ENCODE measurements around the gene GAREM1. TPM values are rescaled to one million over a fixed set of nuclear protein-coding genes. Genes with fewer than 3 reads are reported as not detected.

The GAREM1 gene
- total RNA-seq, 1 donor from 2014 or later, result 9.0 TPM

DNA sequence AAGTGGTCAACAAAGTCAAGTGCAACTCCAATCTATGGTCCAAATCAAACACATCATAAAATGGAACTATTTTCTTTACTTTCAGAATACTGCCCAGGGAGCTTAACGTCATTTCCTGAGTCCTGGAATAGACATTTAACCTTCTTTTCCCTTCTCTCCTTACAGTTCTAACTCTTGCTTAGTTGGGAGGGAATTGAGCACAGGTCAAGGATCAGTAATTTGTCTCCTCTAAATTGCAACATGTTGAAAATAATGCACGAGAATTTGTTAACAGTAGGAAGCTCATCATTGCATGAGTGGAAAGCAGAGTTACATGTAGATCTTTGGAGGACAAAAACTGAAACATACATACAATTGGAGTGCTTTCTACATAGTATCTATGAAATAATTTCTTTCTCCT is 193.1 kb downstream of the GAREM1 start:
- no peak overlapping the region for H3K4me3 ChIP-seq (ENCODE audit: insufficient read depth, low read depth, low read length)
- no peak for TF ChIP-seq EZH2 (IDR thresholded peaks at IDR 0.05; ENCODE audit: insufficient read depth, low read length)
- TF ChIP-seq CTCF (IDR thresholded peaks at IDR 0.05; ENCODE audit: insufficient read depth, low read depth, low read length), result no peak
- no peak overlapping the region for H3K9ac ChIP-seq (ENCODE audit: low read length)
- H3K27ac ChIP-seq (ENCODE audit: low read depth, low read length), result no peak overlapping the region
- no peak overlapping the region for H3K27ac Mint-ChIP-seq (ENCODE audit: unreplicated experiment)
- no peak for FAIRE-seq
- no peaks in the 10 kb centered on the region for H4K20me1 ChIP-seq (ENCODE audit: insufficient read depth, low read length)
- no peak overlapping the region for H2AFZ ChIP-seq (ENCODE audit: low read depth, low read length)
- no peaks in the 10 kb centered on the region for H3K36me3 Mint-ChIP-seq (ENCODE audit: low read depth, unreplicated experiment)
- H3K4me2 ChIP-seq (ENCODE audit: low read length), result no peak overlapping the region
- peaks cover 4% of the 10 kb centered on the region for H3K4me1 ChIP-seq (ENCODE audit: insufficient read depth, low read length)
- H3K36me3 ChIP-seq (ENCODE audit: insufficient read depth, low read length), result no peaks in the 10 kb centered on the region
- peaks cover 10% of the 10 kb centered on the region for H3K4me1 Mint-ChIP-seq (ENCODE audit: low read depth, unreplicated experiment)
- H3K4me3 Mint-ChIP-seq (ENCODE audit: unreplicated experiment), result no peak overlapping the region
- DNase-seq (ENCODE audit: low read depth), result no peak
- H3K79me2 ChIP-seq (ENCODE audit: insufficient read depth, low read length), result no peaks in the 10 kb centered on the region
- H3K27me3 ChIP-seq (ENCODE audit: insufficient read depth, low read length), result no peaks in the 10 kb centered on the region
- H3K27me3 Mint-ChIP-seq (ENCODE audit: low read depth, unreplicated experiment), result no peaks in the 10 kb centered on the region
- peaks cover 4% of the 10 kb centered on the region for H3K9me3 Mint-ChIP-seq (ENCODE audit: unreplicated experiment)
- no peaks in the 10 kb centered on the region for H3K9me3 ChIP-seq (ENCODE audit: insufficient read depth, low read depth, low read length)

DNA sequence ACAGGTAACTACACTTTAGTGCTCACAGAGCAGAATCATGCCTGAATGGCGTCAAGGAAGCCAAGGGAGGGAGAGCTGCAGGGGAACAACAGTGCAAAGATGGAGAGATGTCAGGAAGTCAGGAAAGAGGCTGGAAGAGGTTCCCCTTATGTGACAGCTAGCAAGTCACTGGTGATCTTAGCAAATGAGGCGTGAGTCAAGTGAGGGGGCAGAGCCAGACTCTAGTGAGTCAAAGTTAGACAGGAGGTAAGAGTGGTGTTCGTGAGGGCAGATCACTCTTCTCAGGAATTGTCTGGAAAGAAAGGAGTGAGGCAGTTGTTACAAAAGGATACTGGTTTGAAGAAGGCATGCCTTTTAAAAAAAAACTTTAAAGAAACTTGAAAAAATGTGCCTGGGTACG is 193.8 kb downstream of the GAREM1 start:
- H3K4me1 Mint-ChIP-seq (ENCODE audit: low read depth, unreplicated experiment), result peaks cover 10% of the 10 kb centered on the region
- H3K27ac ChIP-seq (ENCODE audit: low read depth, low read length), result no peak overlapping the region
- H2AFZ ChIP-seq (ENCODE audit: low read depth, low read length), result no peak overlapping the region
- no peak overlapping the region for H3K4me3 Mint-ChIP-seq (ENCODE audit: unreplicated experiment)
- H3K27me3 ChIP-seq (ENCODE audit: insufficient read depth, low read length), result no peaks in the 10 kb centered on the region
- no peak for TF ChIP-seq CTCF (IDR thresholded peaks at IDR 0.05; ENCODE audit: insufficient read depth, low read depth, low read length)
- no peak for TF ChIP-seq EZH2 (IDR thresholded peaks at IDR 0.05; ENCODE audit: insufficient read depth, low read length)
- H3K79me2 ChIP-seq (ENCODE audit: insufficient read depth, low read length), result no peaks in the 10 kb centered on the region
- FAIRE-seq, result no peak
- H3K4me1 ChIP-seq (ENCODE audit: insufficient read depth, low read length), result peaks cover 4% of the 10 kb centered on the region
- H3K9me3 ChIP-seq (ENCODE audit: insufficient read depth, low read depth, low read length), result no peaks in the 10 kb centered on the region
- H3K36me3 ChIP-seq (ENCODE audit: insufficient read depth, low read length), result no peaks in the 10 kb centered on the region
- H3K4me2 ChIP-seq (ENCODE audit: low read length), result no peak overlapping the region
- H3K4me3 ChIP-seq (ENCODE audit: insufficient read depth, low read depth, low read length), result no peak overlapping the region
- H3K9ac ChIP-seq (ENCODE audit: low read length), result no peak overlapping the region
- no peak overlapping the region for H3K27ac Mint-ChIP-seq (ENCODE audit: unreplicated experiment)
- peak; percentile 11 for DNase-seq (ENCODE audit: low read depth)
- no peaks in the 10 kb centered on the region for H3K27me3 Mint-ChIP-seq (ENCODE audit: low read depth, unreplicated experiment)
- H4K20me1 ChIP-seq (ENCODE audit: insufficient read depth, low read length), result no peaks in the 10 kb centered on the region
- H3K9me3 Mint-ChIP-seq (ENCODE audit: unreplicated experiment), result peaks cover 4% of the 10 kb centered on the region
- H3K36me3 Mint-ChIP-seq (ENCODE audit: low read depth, unreplicated experiment), result no peaks in the 10 kb centered on the region

DNA sequence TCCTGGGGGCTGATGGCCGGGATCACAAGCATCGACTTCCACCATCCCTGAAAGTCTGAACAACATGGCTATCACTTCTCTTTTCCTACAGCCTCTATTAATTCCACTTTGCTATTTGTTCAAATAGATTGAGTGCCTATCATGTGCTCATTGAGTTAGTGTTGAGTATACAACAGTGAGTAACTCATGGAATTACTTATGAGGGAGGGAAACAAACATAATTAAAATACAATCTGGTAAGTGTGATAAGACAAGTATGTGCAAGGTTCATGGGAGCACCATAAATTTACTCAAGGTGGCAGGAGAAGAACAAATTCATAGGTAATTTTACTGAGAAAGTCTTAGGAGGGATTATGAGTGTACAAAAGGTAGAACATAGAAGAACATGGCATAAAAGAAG is 194.4 kb downstream of the GAREM1 start:
- DNase-seq (ENCODE audit: low read depth) (no peak), FAIRE-seq (no peak)
- Mint-ChIP-seq H3K27ac (ENCODE audit: unreplicated experiment) (no peak overlapping the region), H3K4me1 (ENCODE audit: low read depth, unreplicated experiment) (peaks cover 10% of the 10 kb centered on the region), H3K4me3 (ENCODE audit: unreplicated experiment) (no peak overlapping the region), H3K27me3 (ENCODE audit: low read depth, unreplicated experiment) (no peaks in the 10 kb centered on the region), H3K9me3 (ENCODE audit: unreplicated experiment) (peaks cover 4% of the 10 kb centered on the region), H3K36me3 (ENCODE audit: low read depth, unreplicated experiment) (no peaks in the 10 kb centered on the region)
- Histone ChIP-seq H3K36me3 (ENCODE audit: insufficient read depth, low read length) (no peaks in the 10 kb centered on the region), H2AFZ (ENCODE audit: low read depth, low read length) (no peak overlapping the region), H3K9me3 (ENCODE audit: insufficient read depth, low read depth, low read length) (no peaks in the 10 kb centered on the region), H3K9ac (ENCODE audit: low read length) (no peak overlapping the region), H3K27me3 (ENCODE audit: insufficient read depth, low read length) (no peaks in the 10 kb centered on the region), H3K4me1 (ENCODE audit: insufficient read depth, low read length) (peaks cover 4% of the 10 kb centered on the region), H3K4me3 (ENCODE audit: insufficient read depth, low read depth, low read length) (no peak overlapping the region), H3K4me2 (ENCODE audit: low read length) (no peak overlapping the region), H3K27ac (ENCODE audit: low read depth, low read length) (no peak overlapping the region), H3K79me2 (ENCODE audit: insufficient read depth, low read length) (no peaks in the 10 kb centered on the region), H4K20me1 (ENCODE audit: insufficient read depth, low read length) (no peaks in the 10 kb centered on the region)
- TF ChIP-seq CTCF (IDR thresholded peaks at IDR 0.05; ENCODE audit: insufficient read depth, low read depth, low read length) (no peak), EZH2 (IDR thresholded peaks at IDR 0.05; ENCODE audit: insufficient read depth, low read length) (no peak)

All from astrocyte (in vitro differentiated cells and primary cell).